Activated T-cell treated with anti-CD3 and anti-CD28 coated beads, Interleukin-2, amount 50 U/mL, for 1 hour (primary cell): ENCODE measurements around the gene LDLRAD4.

Experiments
- DNase-seq: peaks from one replicate; pipeline ENCODE4 v3.0.0-alpha.2; 2020

The LDLRAD4 gene

GRCh38 chr18:13438507-13439056 is 220.0 kb downstream of the LDLRAD4 start:
- DNase-seq, result no peak

GRCh38 chr18:13439461-13439860 is 220.9 kb downstream of the LDLRAD4 start:
- peak; percentile 14 for DNase-seq

GRCh38 chr18:13440277-13441248 is 222.0 kb downstream of the LDLRAD4 start:
- peak; percentile 12 for DNase-seq

- DNase-seq, result no peak
Measured at GRCh38 chr18:13441736-13442135, 223.2 kb downstream of the LDLRAD4 start.

- DNase-seq, result peak; percentile 18
Measured at GRCh38 chr18:13442451-13442850, 223.9 kb downstream of the LDLRAD4 start.

GRCh38 chr18:13443552-13443951 is 225.0 kb downstream of the LDLRAD4 start:
- DNase-seq, result peak; percentile 12

GRCh38 chr18:13444430-13445240 is 226.1 kb downstream of the LDLRAD4 start:
- DNase-seq, result peak; percentile 12

GRCh38 chr18:13445241-13445897 is 226.8 kb downstream of the LDLRAD4 start:
- DNase-seq, result peak; percentile 11

GRCh38 chr18:13446024-13446423 is 227.5 kb downstream of the LDLRAD4 start:
- DNase-seq, result peak; percentile 7

GRCh38 chr18:13446610-13447461 is 228.3 kb downstream of the LDLRAD4 start:
- DNase-seq, result peak; percentile 18

- peak; percentile 1 for DNase-seq
Measured at GRCh38 chr18:13447621-13448334, 229.2 kb downstream of the LDLRAD4 start.

GRCh38 chr18:13448335-13448795 is 229.8 kb downstream of the LDLRAD4 start:
- DNase-seq, result peak; percentile 0

GRCh38 chr18:13449651-13450050 is 231.1 kb downstream of the LDLRAD4 start:
- peak; percentile 13 for DNase-seq

GRCh38 chr18:13450289-13451212 is 232.0 kb downstream of the LDLRAD4 start:
- DNase-seq, result peak; percentile 15

- peak; percentile 18 for DNase-seq
Measured at GRCh38 chr18:13451213-13451540, 232.6 kb downstream of the LDLRAD4 start.

- peak; percentile 16 for DNase-seq
Measured at GRCh38 chr18:13451661-13452387, 233.3 kb downstream of the LDLRAD4 start.

- peak; percentile 13 for DNase-seq
Measured at GRCh38 chr18:13452388-13452811, 233.8 kb downstream of the LDLRAD4 start.

- peak; percentile 10 for DNase-seq
Measured at GRCh38 chr18:13452871-13453680, 234.5 kb downstream of the LDLRAD4 start.
